CD4-positive, alpha-beta memory T cell (primary cell): ENCODE data around the gene ELP6. TPM values are rescaled to one million over a fixed set of nuclear protein-coding genes. Genes with fewer than 3 reads are reported as not detected.
A peak's percentile ranks its signal among the peaks of the same experiment; 100 is the strongest.
"Not testable (repeated sequence)": the region's sequence is repeated elsewhere in the genome, so short reads cannot be mapped to it uniquely, and the experiment has no call there.

Source experiments
- CTCF ChIA-PET: fragments of 350-600 bp; sonication (Branson Sonifier 250); formaldehyde crosslinking; loops from one replicate; lab custom pipeline; 2021; ENCODE audit warnings: inconsistent platforms; ENCODE audit not compliant: partially characterized antibody; lab: Charles Lee
- POLR2A ChIA-PET: fragments of 350-600 bp; sonication (Branson Sonifier 250); formaldehyde crosslinking; loops from one replicate; lab custom pipeline; 2021; ENCODE audit not compliant: partially characterized antibody; lab: Charles Lee
- DNase-seq, 5 donors: peaks; one replicate each; pipeline versions ENCODE4 v3.0.0 to v3.0.0-alpha.2; 2020 to 2022; ENCODE audit warnings: mixed read lengths in 1 of 5
- H3K27ac ChIP-seq: one replicate; pipeline ENCODE4 v1.7.0; 2013; ENCODE audit warnings: low read depth, low read length
- H3K27me3 ChIP-seq: 2 replicates; pipeline ENCODE4 v1.7.0; 2013; ENCODE audit warnings: mild to moderate bottlenecking, low read length, moderate library complexity; ENCODE audit not compliant: insufficient read depth
- H3K36me3 ChIP-seq: 2 replicates; pipeline ENCODE4 v1.7.0; 2013; ENCODE audit warnings: mild to moderate bottlenecking, low read length, moderate library complexity; ENCODE audit not compliant: insufficient read depth
- H3K4me1 ChIP-seq: 2 replicates; pipeline ENCODE4 v1.7.0; 2013; ENCODE audit warnings: mild to moderate bottlenecking, low read length, moderate library complexity; ENCODE audit not compliant: insufficient read depth
- H3K4me3 ChIP-seq, 2 donors: one replicate each; pipeline ENCODE4 v1.7.0; 2013; ENCODE audit warnings: low read length in 2 of 2, mild to moderate bottlenecking in 1 of 2
- H3K9me3 ChIP-seq, 2 donors: one replicate each; pipeline ENCODE4 v1.7.0; 2013; ENCODE audit warnings: low read length in 2 of 2, control low read depth in 1 of 2; ENCODE audit not compliant: control insufficient read depth in 1 of 2
- H3K27ac Mint-ChIP-seq, 7 donors: one replicate each; pipeline ENCODE4 v1.8.0; 2020 to 2021; ENCODE audit warnings: mixed read lengths in 7 of 7, mild to moderate bottlenecking in 6 of 7, inconsistent platforms in 3 of 7, moderate library complexity in 3 of 7
- H3K27me3 Mint-ChIP-seq, 2 donors: one replicate each; pipeline ENCODE4 v1.8.0; 2020 to 2021; ENCODE audit warnings: mixed read lengths in 2 of 2
- H3K36me3 Mint-ChIP-seq, 2 donors: one replicate each; pipeline ENCODE4 v1.8.0; 2020 to 2021; ENCODE audit warnings: mixed read lengths in 2 of 2, inconsistent platforms in 1 of 2, mild to moderate bottlenecking in 1 of 2
- H3K4me1 Mint-ChIP-seq, 4 donors: one replicate each; pipeline ENCODE4 v1.8.0; 2020 to 2021; ENCODE audit warnings: mixed read lengths in 4 of 4, mild to moderate bottlenecking in 1 of 4
- H3K4me3 Mint-ChIP-seq, 8 donors: one replicate each; pipeline ENCODE4 v1.8.0; 2020 to 2021; ENCODE audit warnings: mixed read lengths in 8 of 8, mild to moderate bottlenecking in 7 of 8, moderate library complexity in 6 of 8, inconsistent platforms in 3 of 8
- H3K9me3 Mint-ChIP-seq, 8 donors: one replicate each; pipeline ENCODE4 v1.8.0; 2020 to 2021; ENCODE audit warnings: mixed read lengths in 8 of 8, mild to moderate bottlenecking in 5 of 8, inconsistent platforms in 3 of 8, moderate library complexity in 1 of 8
- intact Hi-C: fragments of 100-400 bp; cut with micrococcal nuclease; formaldehyde crosslinking; loops from one replicate; pipeline ENCODE4 v1.15.1; 2023
- polyA plus RNA-seq, 2 donors: library from polyadenylated mRNA; unstranded; fragments of 300-500 nt; fragmentation: Illumina TruSeq; gene quantifications; one replicate each; pipeline ENCODE4 v1.2.3, GENCODE V29; 2021
- total RNA-seq, 2 experiments: library from RNA; stranded (reverse); gene quantifications; one replicate each; pipeline ENCODE4 v1.2.3, GENCODE V29; 2021

ELP6 gene
- total and polyA plus RNA-seq, 4 experiments from 2014 or later = 24.8 to 45.7 (median 32.8) TPM

GRCh38 chr3:47512416-47513124 lies 942 bp downstream of the ELP6 start:
- Mint-ChIP-seq H3K36me3 (peaks cover 12 to 34% of the 10 kb centered on the region in 2 donors), H3K4me1 (peaks cover 11 to 33% (median 18%) of the 10 kb centered on the region in 4 donors), H3K9me3 (no peaks in the 10 kb centered on the region), H3K4me3 (peak overlapping the region; percentile 95 to 99 (median 97)), H3K27me3 (no peaks in the 10 kb centered on the region), H3K27ac (peak overlapping the region; percentile 97 to 99 (median 98))
- ChIA-PET CTCF (interaction anchor here (0.6 to 1.9 kb wide), 7 partner anchors 8 to 273 kb away, joined by 3 to 8 read pairs (median 4); no protein-coding TSS in a partner anchor), POLR2A (interaction anchor here (0.6 to 2.9 kb wide), 11 partner anchors 35 to 1819 kb away, joined by 3 to 12 read pairs (median 5); partner anchors contain the start of genes PTPN23, SCAP and SMARCC1)
- Histone ChIP-seq H3K4me1 (peaks cover 13% of the 10 kb centered on the region), H3K27me3 (no peaks in the 10 kb centered on the region), H3K9me3 (no peaks in the 10 kb centered on the region), H3K36me3 (no peaks in the 10 kb centered on the region), H3K4me3 (peak overlapping the region; percentile 73 to 96), H3K27ac (peak overlapping the region; percentile 88)
- intact Hi-C loops = loop anchor here (1.0 to 5.0 kb wide), 7 partner anchors 37 to 290 kb away; partner anchors contain the start of genes DHX30, KIF9, KLHL18 and SCAP
- DNase-seq = peak in 1 of 5 donors; percentile 46

GRCh38 chr3:47505267-47505666 lies 8.2 kb downstream of the ELP6 start:
- intact Hi-C loops, H3K27me3 ChIP-seq: not testable (repeated sequence)

GRCh38 chr3:47504113-47504512 lies 9.4 kb downstream of the ELP6 start:
- peaks cover 36 to 62% of the 10 kb centered on the region in 2 donors for H3K36me3 Mint-ChIP-seq
- Histone ChIP-seq H3K36me3 (peaks cover 24% of the 10 kb centered on the region), H3K4me3 (no peak overlapping the region), H3K4me1 (no peaks in the 10 kb centered on the region), H3K27ac (no peak overlapping the region), H3K27me3 (no peaks in the 10 kb centered on the region), H3K9me3 (no peaks in the 10 kb centered on the region)
- intact Hi-C loops = no loop called here
- ChIA-PET POLR2A (no interaction called here), CTCF (interaction anchor here (1.5 kb wide), 1 partner anchor 83 kb away, joined by 4 read pairs; no protein-coding TSS in a partner anchor)
- DNase-seq = no peak
- peak overlapping the region in 1 of 7 donors; percentile 17 for H3K27ac Mint-ChIP-seq
- H3K4me3 Mint-ChIP-seq = no peak overlapping the region
- peaks cover 0 to 2% (median 0%) of the 10 kb centered on the region in 4 donors for H3K4me1 Mint-ChIP-seq
- no peaks in the 10 kb centered on the region for H3K27me3 Mint-ChIP-seq
- no peaks in the 10 kb centered on the region for H3K9me3 Mint-ChIP-seq

More at GRCh38 chr3:47505267-47505666, 8.2 kb downstream of the ELP6 start:
- H3K27ac ChIP-seq, CTCF ChIA-PET, DNase-seq, H3K4me3 Mint-ChIP-seq, H3K4me3 ChIP-seq, H3K4me1 ChIP-seq, H3K9me3 ChIP-seq, H3K9me3 Mint-ChIP-seq, H3K4me1 Mint-ChIP-seq, H3K27ac Mint-ChIP-seq, H3K27me3 Mint-ChIP-seq: not testable (repeated sequence)
- POLR2A ChIA-PET = interaction anchor here (0.7 kb wide), 1 partner anchor 12 kb away, joined by 3 read pairs; no protein-coding TSS in a partner anchor
- H3K36me3 ChIP-seq = peaks cover 24% of the 10 kb centered on the region
- H3K36me3 Mint-ChIP-seq = peaks cover 34 to 62% of the 10 kb centered on the region in 2 donors

GRCh38 chr3:47503033-47503432 lies 10.5 kb downstream of the ELP6 start:
- Mint-ChIP-seq H3K36me3 (peaks cover 40 to 64% of the 10 kb centered on the region in 2 donors), H3K27ac (peak overlapping the region in 1 of 7 donors; percentile 36), H3K4me1 (peaks cover 0 to 2% (median 1%) of the 10 kb centered on the region in 4 donors), H3K4me3 (peak overlapping the region in 1 of 8 donors; percentile 48), H3K9me3 (no peaks in the 10 kb centered on the region), H3K27me3 (no peaks in the 10 kb centered on the region)
- ChIA-PET CTCF (interaction anchor here (0.6 kb wide), 1 partner anchor 16 kb away, joined by 5 read pairs; no protein-coding TSS in a partner anchor), POLR2A (interaction anchor here (0.6 to 1.1 kb wide), 2 partner anchors 9 to 175 kb away, joined by 3 read pairs; no protein-coding TSS in a partner anchor)
- no peak overlapping the region for H3K27ac ChIP-seq
- no peaks in the 10 kb centered on the region for H3K4me1 ChIP-seq
- H3K27me3 ChIP-seq = no peaks in the 10 kb centered on the region
- no peak for DNase-seq
- peaks cover 33% of the 10 kb centered on the region for H3K36me3 ChIP-seq
- H3K9me3 ChIP-seq = no peaks in the 10 kb centered on the region
- intact Hi-C loops = no loop called here
- no peak overlapping the region for H3K4me3 ChIP-seq

- DNase-seq = no peak
- Mint-ChIP-seq H3K4me1 (peaks cover 0 to 2% (median 0%) of the 10 kb centered on the region in 4 donors), H3K36me3 (peaks cover 38 to 55% of the 10 kb centered on the region in 2 donors), H3K4me3 (no peak overlapping the region), H3K27ac (peak overlapping the region in 1 of 7 donors; percentile 4), H3K27me3 (no peaks in the 10 kb centered on the region), H3K9me3 (no peaks in the 10 kb centered on the region)
- intact Hi-C loops = no loop called here
- Histone ChIP-seq H3K27ac (no peak overlapping the region), H3K27me3 (no peaks in the 10 kb centered on the region), H3K4me1 (no peaks in the 10 kb centered on the region), H3K36me3 (peaks cover 42% of the 10 kb centered on the region), H3K9me3 (no peaks in the 10 kb centered on the region), H3K4me3 (no peak overlapping the region)
- ChIA-PET CTCF (no interaction called here), POLR2A (no interaction called here)
Measured at GRCh38 chr3:47496892-47497291, 16.6 kb downstream of the ELP6 start.

GRCh38 chr3:47495886-47496285 lies 17.6 kb downstream of the ELP6 start:
- Mint-ChIP-seq H3K4me1 (peaks cover 0 to 2% (median 0%) of the 10 kb centered on the region in 4 donors), H3K27me3 (no peaks in the 10 kb centered on the region), H3K9me3 (no peaks in the 10 kb centered on the region), H3K36me3 (peaks cover 30 to 50% of the 10 kb centered on the region in 2 donors), H3K27ac (no peak overlapping the region), H3K4me3 (no peak overlapping the region)
- Histone ChIP-seq H3K36me3 (peaks cover 32% of the 10 kb centered on the region), H3K9me3 (no peaks in the 10 kb centered on the region), H3K4me1 (no peaks in the 10 kb centered on the region), H3K27me3 (no peaks in the 10 kb centered on the region), H3K27ac (no peak overlapping the region), H3K4me3 (no peak overlapping the region)
- no peak for DNase-seq
- CTCF ChIA-PET = no interaction called here
- POLR2A ChIA-PET = no interaction called here
- intact Hi-C loops = no loop called here

- Histone ChIP-seq H3K27ac (no peak overlapping the region), H3K4me3 (no peak overlapping the region), H3K27me3 (no peaks in the 10 kb centered on the region), H3K4me1 (no peaks in the 10 kb centered on the region), H3K9me3 (no peaks in the 10 kb centered on the region), H3K36me3 (peaks cover 26% of the 10 kb centered on the region)
- no peak overlapping the region for H3K4me3 Mint-ChIP-seq
- H3K27ac Mint-ChIP-seq = no peak overlapping the region
- DNase-seq = no peak
- intact Hi-C loops = no loop called here
- H3K4me1 Mint-ChIP-seq = peaks cover 0 to 2% (median 0%) of the 10 kb centered on the region in 4 donors
- ChIA-PET CTCF (interaction anchor here (1.3 kb wide), 1 partner anchor 74 kb away, joined by 4 read pairs; no protein-coding TSS in a partner anchor), POLR2A (no interaction called here)
- H3K36me3 Mint-ChIP-seq = peaks cover 26 to 44% of the 10 kb centered on the region in 2 donors
- no peaks in the 10 kb centered on the region for H3K9me3 Mint-ChIP-seq
- no peaks in the 10 kb centered on the region for H3K27me3 Mint-ChIP-seq
Measured at GRCh38 chr3:47495111-47495510, 18.4 kb downstream of the ELP6 start.
